ENCODE data around the gene IQCF5. TPM values are rescaled to one million over a fixed set of nuclear protein-coding genes. Genes with fewer than 3 reads are reported as not detected.

Gene IQCF5
- total RNA-seq, 1 experiment from 2014 or later: not detected

DNA sequence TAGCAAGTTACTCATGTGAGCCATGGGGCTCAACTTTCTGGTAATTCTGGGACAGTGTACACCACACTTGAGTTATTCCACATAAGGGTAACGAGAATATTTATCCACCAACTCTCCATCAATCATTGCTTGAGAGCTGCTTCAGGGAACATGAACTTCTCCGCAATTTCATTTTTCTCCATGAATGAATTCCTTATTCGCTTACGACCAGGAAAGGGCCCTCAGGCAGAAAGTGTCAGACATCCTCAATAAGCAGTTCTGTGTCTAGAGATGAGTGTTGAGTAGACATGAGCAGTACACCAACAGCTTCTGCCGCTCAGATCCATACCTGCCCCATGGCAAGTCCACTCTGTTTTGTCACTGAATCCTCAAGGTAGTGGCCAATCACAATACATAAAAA, 38.8 kb downstream of the IQCF5 start:
- BruUV-seq (replicated peaks): no TSS peak
- H3K4me1 ChIP-seq (ENCODE audit: control insufficient read depth, insufficient read depth, low read length): no peaks in the 10 kb centered on the region
- in situ Hi-C loops (cut with HindIII; ENCODE audit: low pct_unique_long_range_greater_than_20kb, low sequenced_read_pairs): no loop called here
- ATAC-seq (no peak), DNase-seq (ENCODE audit: low read depth, low spot score) (no peak)
- H3K27me3 ChIP-seq (ENCODE audit: control insufficient read depth, insufficient read depth, low read length): peaks cover 2% of the 10 kb centered on the region; the same call in 1 of the 2 replicates
- no peaks in the 10 kb centered on the region for H3K36me3 ChIP-seq (ENCODE audit: control insufficient read depth, insufficient read depth, low read length)
- TF ChIP-seq SIN3A (IDR thresholded peaks at IDR 0.05; ENCODE audit: borderline replicate concordance, insufficient read depth, low read depth, low read length) (no peak), TCF7L2 (IDR thresholded peaks at IDR 0.05; ENCODE audit: low read depth, low read length) (no peak)
- POLR2A ChIA-PET: no interaction called here
- intact Hi-C loops (cut with micrococcal nuclease; ENCODE audit: unreplicated experiment): no loop called here
- no peaks in the 10 kb centered on the region for H3K9me3 ChIP-seq (ENCODE audit: control insufficient read depth, insufficient read depth, low read depth, low read length)
- H3K4me3 ChIP-seq (ENCODE audit: low read depth in 2 of 2, low read length in 2 of 2): no peak overlapping the region
- no peak overlapping the region for H3K27ac ChIP-seq (ENCODE audit: low read length)
- CTCF ChIA-PET: no interaction called here

DNA sequence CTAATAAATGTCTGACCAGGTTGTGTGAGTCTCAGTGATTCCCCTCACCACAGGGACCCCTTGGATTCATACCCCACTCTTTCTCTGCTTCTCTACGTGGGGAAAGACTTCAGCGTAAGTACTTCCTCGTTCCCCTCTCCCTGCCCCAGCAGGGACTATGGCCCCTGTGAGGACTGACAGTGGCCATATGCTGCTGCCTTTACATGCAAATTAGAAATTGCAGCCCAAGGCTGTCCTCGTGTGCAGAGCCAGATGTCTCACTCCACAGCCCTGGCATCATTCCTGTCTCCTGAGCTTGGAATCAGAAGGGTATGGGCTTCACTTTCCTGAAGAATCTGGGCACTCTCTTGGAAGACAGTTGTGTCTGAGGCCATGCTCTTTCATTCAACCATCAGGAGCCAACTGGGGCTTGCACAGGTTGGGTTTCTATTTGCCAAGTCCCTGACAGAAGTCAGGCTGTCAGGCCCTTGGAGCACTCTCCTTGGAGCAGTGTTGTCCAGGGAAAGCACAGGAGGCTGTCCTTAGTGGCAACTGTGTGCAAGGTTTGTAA, 44.5 kb downstream of the IQCF5 start:
- no peak overlapping the region for H3K27ac ChIP-seq (ENCODE audit: low read length)
- H3K4me3 ChIP-seq (ENCODE audit: low read depth in 2 of 2, low read length in 2 of 2): no peak overlapping the region
- ATAC-seq: no peak
- ChIA-PET CTCF (no interaction called here), POLR2A (no interaction called here)
- intact Hi-C loops (cut with micrococcal nuclease; ENCODE audit: unreplicated experiment): no loop called here
- TF ChIP-seq SIN3A (IDR thresholded peaks at IDR 0.05; ENCODE audit: borderline replicate concordance, insufficient read depth, low read depth, low read length) (no peak), TCF7L2 (IDR thresholded peaks at IDR 0.05; ENCODE audit: low read depth, low read length) (no peak), POLR2AphosphoS5 (IDR thresholded peaks at IDR 0.05; ENCODE audit: low read depth, low read length) (no peak)
- TF ChIP-seq, protein P1, sequence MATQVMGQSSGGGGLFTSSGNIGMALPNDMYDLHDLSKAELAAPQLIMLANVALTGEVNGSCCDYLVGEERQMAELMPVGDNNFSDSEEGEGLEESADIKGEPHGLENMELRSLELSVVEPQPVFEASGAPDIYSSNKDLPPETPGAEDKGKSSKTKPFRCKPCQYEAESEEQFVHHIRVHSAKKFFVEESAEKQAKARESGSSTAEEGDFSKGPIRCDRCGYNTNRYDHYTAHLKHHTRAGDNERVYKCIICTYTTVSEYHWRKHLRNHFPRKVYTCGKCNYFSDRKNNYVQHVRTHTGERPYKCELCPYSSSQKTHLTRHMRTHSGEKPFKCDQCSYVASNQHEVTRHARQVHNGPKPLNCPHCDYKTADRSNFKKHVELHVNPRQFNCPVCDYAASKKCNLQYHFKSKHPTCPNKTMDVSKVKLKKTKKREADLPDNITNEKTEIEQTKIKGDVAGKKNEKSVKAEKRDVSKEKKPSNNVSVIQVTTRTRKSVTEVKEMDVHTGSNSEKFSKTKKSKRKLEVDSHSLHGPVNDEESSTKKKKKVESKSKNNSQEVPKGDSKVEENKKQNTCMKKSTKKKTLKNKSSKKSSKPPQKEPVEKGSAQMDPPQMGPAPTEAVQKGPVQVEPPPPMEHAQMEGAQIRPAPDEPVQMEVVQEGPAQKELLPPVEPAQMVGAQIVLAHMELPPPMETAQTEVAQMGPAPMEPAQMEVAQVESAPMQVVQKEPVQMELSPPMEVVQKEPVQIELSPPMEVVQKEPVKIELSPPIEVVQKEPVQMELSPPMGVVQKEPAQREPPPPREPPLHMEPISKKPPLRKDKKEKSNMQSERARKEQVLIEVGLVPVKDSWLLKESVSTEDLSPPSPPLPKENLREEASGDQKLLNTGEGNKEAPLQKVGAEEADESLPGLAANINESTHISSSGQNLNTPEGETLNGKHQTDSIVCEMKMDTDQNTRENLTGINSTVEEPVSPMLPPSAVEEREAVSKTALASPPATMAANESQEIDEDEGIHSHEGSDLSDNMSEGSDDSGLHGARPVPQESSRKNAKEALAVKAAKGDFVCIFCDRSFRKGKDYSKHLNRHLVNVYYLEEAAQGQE (IDR thresholded peaks at IDR 0.05; ENCODE audit: insufficient read depth in 1 of 2, low read depth in 2 of 2, low read length in 1 of 2): no peak
- TF ChIP-seq, protein P2, sequence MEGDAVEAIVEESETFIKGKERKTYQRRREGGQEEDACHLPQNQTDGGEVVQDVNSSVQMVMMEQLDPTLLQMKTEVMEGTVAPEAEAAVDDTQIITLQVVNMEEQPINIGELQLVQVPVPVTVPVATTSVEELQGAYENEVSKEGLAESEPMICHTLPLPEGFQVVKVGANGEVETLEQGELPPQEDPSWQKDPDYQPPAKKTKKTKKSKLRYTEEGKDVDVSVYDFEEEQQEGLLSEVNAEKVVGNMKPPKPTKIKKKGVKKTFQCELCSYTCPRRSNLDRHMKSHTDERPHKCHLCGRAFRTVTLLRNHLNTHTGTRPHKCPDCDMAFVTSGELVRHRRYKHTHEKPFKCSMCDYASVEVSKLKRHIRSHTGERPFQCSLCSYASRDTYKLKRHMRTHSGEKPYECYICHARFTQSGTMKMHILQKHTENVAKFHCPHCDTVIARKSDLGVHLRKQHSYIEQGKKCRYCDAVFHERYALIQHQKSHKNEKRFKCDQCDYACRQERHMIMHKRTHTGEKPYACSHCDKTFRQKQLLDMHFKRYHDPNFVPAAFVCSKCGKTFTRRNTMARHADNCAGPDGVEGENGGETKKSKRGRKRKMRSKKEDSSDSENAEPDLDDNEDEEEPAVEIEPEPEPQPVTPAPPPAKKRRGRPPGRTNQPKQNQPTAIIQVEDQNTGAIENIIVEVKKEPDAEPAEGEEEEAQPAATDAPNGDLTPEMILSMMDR (IDR thresholded peaks at IDR 0.05): no peak
- no TSS peak for BruUV-seq (replicated peaks)
- H3K27me3 ChIP-seq (ENCODE audit: control insufficient read depth, insufficient read depth, low read length): no peaks in the 10 kb centered on the region
- in situ Hi-C loops (cut with HindIII; ENCODE audit: low pct_unique_long_range_greater_than_20kb, low sequenced_read_pairs): no loop called here
- no peaks in the 10 kb centered on the region for H3K4me1 ChIP-seq (ENCODE audit: control insufficient read depth, insufficient read depth, low read length)
- DNase-seq (ENCODE audit: low read depth, low spot score): no peak
- no peaks in the 10 kb centered on the region for H3K9me3 ChIP-seq (ENCODE audit: control insufficient read depth, insufficient read depth, low read depth, low read length)
- no peaks in the 10 kb centered on the region for H3K36me3 ChIP-seq (ENCODE audit: control insufficient read depth, insufficient read depth, low read length)

DNA sequence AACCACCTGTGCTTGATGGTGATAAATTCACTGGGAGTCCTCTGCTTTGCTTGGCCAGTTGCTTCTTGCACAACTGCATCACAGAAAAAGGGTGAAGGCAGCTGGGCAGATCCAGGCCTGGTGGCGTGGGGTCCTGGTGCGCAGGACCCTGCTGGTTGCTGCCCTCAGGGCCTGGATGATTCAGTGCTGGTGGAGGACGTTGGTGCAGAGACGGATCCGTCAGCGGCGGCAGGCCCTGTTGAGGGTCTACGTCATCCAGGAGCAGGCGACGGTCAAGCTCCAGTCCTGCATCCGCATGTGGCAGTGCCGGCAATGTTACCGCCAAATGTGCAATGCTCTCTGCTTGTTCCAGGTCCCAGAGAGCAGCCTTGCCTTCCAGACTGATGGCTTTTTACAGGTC, 45.1 kb downstream of the IQCF5 start:
- intact Hi-C loops (cut with micrococcal nuclease; ENCODE audit: unreplicated experiment): no loop called here
- BruUV-seq (replicated peaks): no TSS peak
- Histone ChIP-seq H3K4me3 (ENCODE audit: low read depth in 2 of 2, low read length in 2 of 2) (no peak overlapping the region), H3K4me1 (ENCODE audit: control insufficient read depth, insufficient read depth, low read length) (no peaks in the 10 kb centered on the region), H3K36me3 (ENCODE audit: control insufficient read depth, insufficient read depth, low read length) (no peaks in the 10 kb centered on the region), H3K27me3 (ENCODE audit: control insufficient read depth, insufficient read depth, low read length) (no peaks in the 10 kb centered on the region), H3K27ac (ENCODE audit: low read length) (no peak overlapping the region), H3K9me3 (ENCODE audit: control insufficient read depth, insufficient read depth, low read depth, low read length) (no peaks in the 10 kb centered on the region)
- POLR2A ChIA-PET: no interaction called here
- in situ Hi-C loops (cut with HindIII; ENCODE audit: low pct_unique_long_range_greater_than_20kb, low sequenced_read_pairs): no loop called here
- ATAC-seq: no peak
- no peak for DNase-seq (ENCODE audit: low read depth, low spot score)
- no peak for TF ChIP-seq POLR2AphosphoS5 (IDR thresholded peaks at IDR 0.05; ENCODE audit: low read depth, low read length)
- TF ChIP-seq, protein P1 (IDR thresholded peaks at IDR 0.05; ENCODE audit: insufficient read depth in 1 of 2, low read depth in 2 of 2, low read length in 1 of 2): no peak
- no peak for TF ChIP-seq SIN3A (IDR thresholded peaks at IDR 0.05; ENCODE audit: borderline replicate concordance, insufficient read depth, low read depth, low read length)
- TF ChIP-seq TCF7L2 (IDR thresholded peaks at IDR 0.05; ENCODE audit: low read depth, low read length): no peak
- TF ChIP-seq, protein P2 (IDR thresholded peaks at IDR 0.05): no peak
- CTCF ChIA-PET: no interaction called here
